HepG2 (cell line): Measurements from ENCODE around the gene FOXN3. TPM values are rescaled to one million over a fixed set of nuclear protein-coding genes. Genes with fewer than 3 reads are reported as not detected.
"Not testable (repeated sequence)": the region's sequence is repeated elsewhere in the genome, so short reads cannot be mapped to it uniquely, and the experiment has no call there.

ENCODE experiments used
- ATAC-seq: fragments of 200-7000 bp; cut with Tn5 transposase; 3 replicates; pipeline ENCODE4 v1.9.1; 2020; ENCODE audit warnings: mild to moderate bottlenecking, moderate library complexity
- BruUV-seq: library from RNA; stranded (reverse); fragments of 400-500 nt; replicated peaks from 2 replicates; lab custom pipeline; 2021; lab: Mats Ljungman, UMichigan
- CTCF ChIA-PET: fragments of 300-600 bp; formaldehyde crosslinking; extraction: SDS; loops from one replicate; lab custom pipeline; 2021; ENCODE audit warnings: low total read pairs, inconsistent platforms, low intra/inter-chr PET ratio; lab: Yijun Ruan, JAX
- POLR2A ChIA-PET: fragments of 350-600 bp; sonication (Branson Sonifier 250); formaldehyde crosslinking; loops from one replicate; lab custom pipeline; 2020; ENCODE audit warnings: antibody characterized with exemption, inconsistent platforms; lab: Yijun Ruan, JAX
- DNase-seq: peaks from one replicate; pipeline ENCODE4 v3.0.0-alpha.2; 2015; ENCODE audit warnings: low spot score
- FAIRE-seq: peaks from 3 replicates; lab custom pipeline; 2011; peaks lifted over from hg19 to GRCh38; lab: Jason Lieb, UNC
- H2AFZ ChIP-seq: one replicate; pipeline ENCODE4 v1.6.1; 2011; ENCODE audit warnings: low read length, inconsistent platforms
- H3K27ac ChIP-seq: fragments of 300-600 bp; 3 replicates; pipeline ENCODE4 v1.8.0; 2011; ENCODE audit warnings: mixed run types, mild to moderate bottlenecking, mixed read lengths, low read length, inconsistent platforms; ENCODE audit not compliant: insufficient read depth; ENCODE audit errors: extremely low read length
- H3K27me3 ChIP-seq, 2 experiments: fragments of 200-600 bp in 1 of 2; 2 replicates in 1 of 2; 3 replicates in 1 of 2; pipeline versions ENCODE4 v1.6.0 to v1.8.0; 2011; ENCODE audit warnings: low read length in 2 of 2, mild to moderate bottlenecking in 2 of 2, moderate library complexity in 2 of 2, inconsistent platforms in 1 of 2; ENCODE audit not compliant: insufficient read depth in 2 of 2, control insufficient read depth in 1 of 2
- H3K36me3 ChIP-seq, 2 experiments: fragments of 200-600 bp in 1 of 2; replicated peaks in 1 of 2; 2 replicates in 1 of 2; 3 replicates in 1 of 2; pipeline versions ENCODE4 v1.5.1 to v1.8.0; 2011; ENCODE audit warnings: low read length in 2 of 2, inconsistent platforms in 1 of 2; ENCODE audit not compliant: insufficient read depth in 2 of 2, control insufficient read depth in 1 of 2
- H3K4me1 ChIP-seq: 2 replicates; pipeline ENCODE4 v1.5.1; 2012; ENCODE audit warnings: low read length, inconsistent platforms; ENCODE audit not compliant: insufficient read depth
- H3K4me2 ChIP-seq: 2 replicates; pipeline ENCODE4 v1.6.0; 2011; ENCODE audit warnings: low read depth, low read length, inconsistent platforms
- H3K4me3 ChIP-seq, 3 experiments: fragments of 200-600 bp in 1 of 3; sonication (generic), shearing (Covaris generic) in 1 of 3; replicated peaks in 1 of 3; 2 replicates each; pipeline ENCODE4 v1.5.1; 2011 to 2016; ENCODE audit warnings: low read length in 3 of 3, inconsistent platforms in 2 of 3, low read depth in 2 of 3, mild to moderate bottlenecking in 2 of 3, control low read depth in 1 of 3, mixed read lengths in 1 of 3; ENCODE audit not compliant: insufficient read depth in 1 of 3
- H3K79me2 ChIP-seq: one replicate; pipeline ENCODE4 v1.6.1; 2011; ENCODE audit warnings: low read length, inconsistent platforms; ENCODE audit not compliant: insufficient read depth
- H3K9ac ChIP-seq: 2 replicates; pipeline ENCODE4 v1.6.0; 2011; ENCODE audit warnings: mild to moderate bottlenecking, low read depth, low read length, inconsistent platforms; ENCODE audit not compliant: insufficient read depth
- H3K9me3 ChIP-seq: 2 replicates; pipeline ENCODE4 v1.5.1; 2012; ENCODE audit warnings: mild to moderate bottlenecking, low read length
- H4K20me1 ChIP-seq: 2 replicates; pipeline ENCODE4 v1.6.0; 2011; ENCODE audit warnings: inconsistent platforms, mild to moderate bottlenecking, low read length, moderate library complexity; ENCODE audit not compliant: insufficient read depth
- CENPBD1 ChIP-seq: sonication (generic); formaldehyde crosslinking; IDR thresholded peaks from 2 replicates; pipeline ENCODE4 v1.8.0; 2022; ENCODE audit warnings: missing genetic modification reagents, low read depth, mild to moderate bottlenecking, borderline replicate concordance
- CREBL2 ChIP-seq: sonication (generic); formaldehyde crosslinking; IDR thresholded peaks from 2 replicates; pipeline ENCODE4 v1.8.1; 2023; ENCODE audit warnings: missing genetic modification reagents, mild to moderate bottlenecking, borderline replicate concordance
- GATA4 ChIP-seq: sonication (generic); IDR thresholded peaks from 2 replicates; pipeline ENCODE4 v1.6.1; 2016; ENCODE audit warnings: antibody characterized with exemption, low read depth, borderline replicate concordance
- KDM3A ChIP-seq: IDR thresholded peaks from 2 replicates; pipeline ENCODE4 v1.6.1; 2018; ENCODE audit warnings: low read depth, missing compliant biosample characterization
- MED13 ChIP-seq: sonication (generic); formaldehyde crosslinking; IDR thresholded peaks from 2 replicates; pipeline ENCODE4 v1.5.0; 2020; ENCODE audit warnings: missing genetic modification reagents
- MEF2D ChIP-seq: sonication (generic); formaldehyde crosslinking; IDR thresholded peaks from 2 replicates; pipeline ENCODE4 v1.5.1; 2020; ENCODE audit warnings: mild to moderate bottlenecking, missing genetic modification reagents
- PATZ1 ChIP-seq: sonication (generic); formaldehyde crosslinking; IDR thresholded peaks from 2 replicates; pipeline ENCODE4 v1.4.0; 2020; ENCODE audit warnings: missing genetic modification reagents
- SPEN ChIP-seq: sonication (generic); formaldehyde crosslinking; IDR thresholded peaks from 2 replicates; pipeline ENCODE4 v1.5.1; 2020; ENCODE audit warnings: low read depth, mild to moderate bottlenecking, missing genetic modification reagents
- SYNCRIP ChIP-seq: fragments of 200-400 bp; formaldehyde crosslinking; IDR thresholded peaks from 2 replicates; pipeline ENCODE4 v1.6.1; 2018; ENCODE audit warnings: mild to moderate bottlenecking, low read depth, low read length; ENCODE audit not compliant: insufficient read depth
- TFAP4 ChIP-seq: sonication (generic); IDR thresholded peaks from 2 replicates; pipeline ENCODE4 v1.6.1; 2016; ENCODE audit warnings: low read depth, borderline replicate concordance
- ZFY ChIP-seq: sonication (generic); formaldehyde crosslinking; IDR thresholded peaks from 2 replicates; pipeline ENCODE4 v1.4.0; 2020; ENCODE audit warnings: missing genetic modification reagents
- ZNF678 ChIP-seq: sonication (generic); formaldehyde crosslinking; IDR thresholded peaks from 2 replicates; pipeline ENCODE4 v1.4.0; 2020; ENCODE audit warnings: mild to moderate bottlenecking, missing genetic modification reagents
- ZSCAN20 ChIP-seq: sonication (generic); formaldehyde crosslinking; IDR thresholded peaks from 2 replicates; pipeline ENCODE4 v1.4.0; 2020; ENCODE audit warnings: missing genetic modification reagents, mild to moderate bottlenecking, borderline replicate concordance
- WGBS: methylation state at CpG from one replicate; pipeline ENCODE4 v1.1.6; 2017; ENCODE audit warnings: low lambda C conversion rate; 5-methylcytosine and 5-hydroxymethylcytosine counted together
- in situ Hi-C: cut with HindIII; loops from 2 replicates; pipeline ENCODE4 v1.10.0; 2017; ENCODE audit warnings: low pct_unique_long_range_greater_than_20kb; ENCODE audit not compliant: extremely low pct_ligation_motif_present
- intact Hi-C: fragments of 100-400 bp; cut with micrococcal nuclease; formaldehyde crosslinking; loops from one replicate; pipeline ENCODE4 v1.10.0; 2022; ENCODE audit not compliant: unreplicated experiment
- polyA plus RNA-seq, 8 experiments: library from polyadenylated mRNA; depleted of rRNA in 3 of 8; stranded (reverse) in 7 of 8; unstranded in 1 of 8; fragments of >200 nt; fragmentation: Illumina TruSeq in 4 of 8; extraction: Trizol in 4 of 8; gene quantifications; 2 replicates each; pipeline versions ENCODE4 v1.2.1 to v1.2.3, GENCODE V29; 2011 to 2016; ENCODE audit warnings: low read depth in 4 of 8, missing spikeins in 1 of 8, mixed read lengths in 1 of 8; ENCODE audit not compliant: insufficient read depth in 1 of 8
- total RNA-seq, 5 experiments: library from RNA; depleted of rRNA; stranded (reverse); fragments of >200 nt; fragmentation: Illumina TruSeq; extraction: Trizol; gene quantifications; 2 replicates each; pipeline ENCODE4 v1.2.3, GENCODE V29; 2016; ENCODE audit warnings: low read depth in 1 of 5

Gene FOXN3
- total and polyA plus RNA-seq, 2 of the 13 experiments (the other 11 are each of a cell fraction or from before 2014, with no cell fraction given): 32.4 to 70.2 TPM

GRCh38 chr14:89158701-89159100, 258.3 kb downstream of the FOXN3 start:
- no peak for TF ChIP-seq GATA4
- no peak for TF ChIP-seq ZSCAN20 (CRISPR knock-in tag)
- TF ChIP-seq CENPBD1 (CRISPR knock-in tag): no peak
- TF ChIP-seq MED13 (CRISPR knock-in tag): no peak
- no peak for TF ChIP-seq ZNF678
- TF ChIP-seq TFAP4: no peak
- no peak for TF ChIP-seq PATZ1 (CRISPR knock-in tag)
- no peak for TF ChIP-seq MEF2D (CRISPR knock-in tag)
- no peak for TF ChIP-seq KDM3A (CRISPR knock-in tag)
- no peak for TF ChIP-seq CREBL2 (CRISPR knock-in tag)
- no peak for TF ChIP-seq ZFY (CRISPR knock-in tag)
- TF ChIP-seq SPEN (CRISPR knock-in tag): no peak
- no peak for TF ChIP-seq SYNCRIP

GRCh38 chr14:89158104-89158503, 258.9 kb downstream of the FOXN3 start:
- CTCF ChIA-PET, BruUV-seq: not testable (repeated sequence)
- peaks cover 19% of the 10 kb centered on the region for H3K4me1 ChIP-seq

More at GRCh38 chr14:89158701-89159100, 258.3 kb downstream of the FOXN3 start:
- BruUV-seq: no TSS peak
- DNase-seq (no peak), FAIRE-seq (no peak), ATAC-seq (no peak)
- no peak overlapping the region for H3K27ac ChIP-seq
- intact Hi-C loops: no loop called here
- no peak overlapping the region for H3K4me3 ChIP-seq
- no peak overlapping the region for H2AFZ ChIP-seq
- no peaks in the 10 kb centered on the region for H3K9me3 ChIP-seq
- in situ Hi-C loops: no loop called here
- H3K36me3 ChIP-seq: peaks cover 21 to 43% of the 10 kb centered on the region in 2 experiments
- no peak overlapping the region for H3K4me2 ChIP-seq
- ChIA-PET POLR2A (no interaction called here), CTCF (no interaction called here)
- no peaks in the 10 kb centered on the region for H3K79me2 ChIP-seq
- H3K9ac ChIP-seq: no peak overlapping the region
- H3K4me1 ChIP-seq: peaks cover 19% of the 10 kb centered on the region
- no peaks in the 10 kb centered on the region for H4K20me1 ChIP-seq
- no peaks in the 10 kb centered on the region for H3K27me3 ChIP-seq
- WGBS: 97% methylated on average over 11 of the region's 11 CpGs

More at GRCh38 chr14:89158104-89158503, 258.9 kb downstream of the FOXN3 start:
- H3K27ac ChIP-seq, POLR2A ChIA-PET, H3K9ac ChIP-seq, H2AFZ ChIP-seq, intact Hi-C loops, DNase-seq, H3K4me2 ChIP-seq, H3K27me3 ChIP-seq, FAIRE-seq, H4K20me1 ChIP-seq, in situ Hi-C loops, H3K9me3 ChIP-seq, H3K4me3 ChIP-seq, H3K79me2 ChIP-seq: not testable (repeated sequence)
- peak; percentile 16; the same call in 1 of the 3 replicates for ATAC-seq
- H3K36me3 ChIP-seq: peaks cover 17 to 37% of the 10 kb centered on the region in 2 experiments
- WGBS: 95% methylated on average over 4 of the region's 7 CpGs
